GM13976 (cell line): ENCODE results near the gene SPIN4.
A peak's percentile ranks its signal among the peaks of the same experiment; 100 is the strongest.

Experiments used
- DNase-seq: peaks from one replicate; pipeline ENCODE4 v3.0.0; 2012; ENCODE audit warnings: low spot score
- CTCF ChIP-seq: IDR thresholded peaks from 2 replicates; pipeline ENCODE4 v1.5.1; 2012; ENCODE audit warnings: borderline replicate concordance, mild to moderate bottlenecking; ENCODE audit not compliant: insufficient read depth; ENCODE audit errors: extremely low read depth, missing control alignments, control extremely low read depth
- in situ Hi-C: fragments of 300-500 bp; cut with MboI; formaldehyde crosslinking; loops from one replicate; pipeline ENCODE4 v1.12.0; 2022; ENCODE audit warnings: low sequenced_read_pairs, mixed read lengths, inconsistent platforms; ENCODE audit not compliant: unreplicated experiment

SPIN4 gene

GRCh38 chrX:63361494-63361893 is 10.4 kb upstream of the SPIN4 start:
- DNase-seq = no peak
- TF ChIP-seq CTCF = no peak
- in situ Hi-C loops = no loop called here

GRCh38 chrX:63354484-63354883 is 3.4 kb upstream of the SPIN4 start:
- TF ChIP-seq CTCF = no peak
- in situ Hi-C loops = no loop called here
- no peak for DNase-seq

- no peak for TF ChIP-seq CTCF
- in situ Hi-C loops = no loop called here
- DNase-seq = peak; percentile 8
Observed at GRCh38 chrX:63350465-63350877, 661 bp downstream of the SPIN4 start.

- no peak for TF ChIP-seq CTCF
- in situ Hi-C loops = no loop called here
- no peak for DNase-seq
Observed at GRCh38 chrX:63349307-63349706, 1.8 kb downstream of the SPIN4 start.

GRCh38 chrX:63330681-63331080 is 20.5 kb downstream of the SPIN4 start:
- DNase-seq = no peak
- in situ Hi-C loops = no loop called here
- no peak for TF ChIP-seq CTCF

- no peak for DNase-seq
- no peak for TF ChIP-seq CTCF
- in situ Hi-C loops = no loop called here
Observed at GRCh38 chrX:63327788-63328187, 23.3 kb downstream of the SPIN4 start.

GRCh38 chrX:63299596-63299995 is 51.5 kb downstream of the SPIN4 start:
- in situ Hi-C loops = no loop called here
- TF ChIP-seq CTCF = no peak
- no peak for DNase-seq
